Mesodermal cell (in vitro differentiated cells): ENCODE data around the gene PTPRG.

Experiments used
- H3K27ac ChIP-seq: 2 replicates; pipeline ENCODE4 v1.7.0; 2013; ENCODE audit warnings: mild to moderate bottlenecking, low read depth, low read length, moderate library complexity; ENCODE audit not compliant: severe bottlenecking
- H3K36me3 ChIP-seq: 2 replicates; pipeline ENCODE4 v1.7.1; 2013; ENCODE audit warnings: mild to moderate bottlenecking, low read length, moderate library complexity; ENCODE audit not compliant: control insufficient read depth, insufficient read depth
- H3K4me1 ChIP-seq: one replicate; pipeline ENCODE4 v1.7.1; 2013; ENCODE audit warnings: mild to moderate bottlenecking, low read length; ENCODE audit not compliant: insufficient read depth, control insufficient read depth, poor library complexity, severe bottlenecking
- H3K4me3 ChIP-seq: 2 replicates; pipeline ENCODE4 v1.7.0; 2013; ENCODE audit warnings: low read length, control low read depth, mild to moderate bottlenecking; ENCODE audit not compliant: insufficient read depth, poor library complexity, severe bottlenecking; ENCODE audit errors: extremely low read depth
- H3K9me3 ChIP-seq: 2 replicates; pipeline ENCODE4 v1.7.1; 2013; ENCODE audit warnings: mild to moderate bottlenecking, low read length, moderate library complexity; ENCODE audit not compliant: control insufficient read depth
- WGBS, 2 experiments: methylation state at CpG; one replicate each; pipeline ENCODE4 v1.1.5; 2013; ENCODE audit warnings: missing lambda C conversion rate in 2 of 2; ENCODE audit not compliant: insufficient coverage in 2 of 2; 5-methylcytosine and 5-hydroxymethylcytosine counted together

The PTPRG gene

GRCh38 chr3:62277450-62277849 lies 716.1 kb downstream of the PTPRG start:
- WGBS, 2 experiments = 94 to 100% methylated on average over 3 of the region's 3 CpGs
- no peaks in the 10 kb centered on the region for H3K4me1 ChIP-seq
- H3K9me3 ChIP-seq = no peaks in the 10 kb centered on the region
- no peak overlapping the region for H3K4me3 ChIP-seq
- peaks cover 42% of the 10 kb centered on the region for H3K36me3 ChIP-seq
- no peak overlapping the region for H3K27ac ChIP-seq

- Histone ChIP-seq H3K4me1 (no peaks in the 10 kb centered on the region), H3K9me3 (no peaks in the 10 kb centered on the region), H3K27ac (no peak overlapping the region), H3K36me3 (peaks cover 39% of the 10 kb centered on the region), H3K4me3 (no peak overlapping the region)
These were observed 716.6 kb downstream of the PTPRG start for GRCh38 chr3:62277986-62278385.

- H3K4me3 ChIP-seq = no peak overlapping the region
- H3K36me3 ChIP-seq = peaks cover 31% of the 10 kb centered on the region
- no peak overlapping the region for H3K27ac ChIP-seq
- WGBS, 2 experiments = no CpG with 5 or more reads among the region's 1 CpG
- no peaks in the 10 kb centered on the region for H3K9me3 ChIP-seq
- no peaks in the 10 kb centered on the region for H3K4me1 ChIP-seq
These were observed 720.4 kb downstream of the PTPRG start for GRCh38 chr3:62281726-62282125.

GRCh38 chr3:62284442-62284841 lies 723.1 kb downstream of the PTPRG start:
- Histone ChIP-seq H3K36me3 (peaks cover 15% of the 10 kb centered on the region), H3K4me3 (no peak overlapping the region), H3K4me1 (no peaks in the 10 kb centered on the region), H3K9me3 (no peaks in the 10 kb centered on the region), H3K27ac (no peak overlapping the region)
- WGBS, 2 experiments = 90 to 94% methylated on average over 2 of the region's 2 CpGs

- Histone ChIP-seq H3K27ac (no peak overlapping the region), H3K9me3 (no peaks in the 10 kb centered on the region), H3K36me3 (peaks cover 2% of the 10 kb centered on the region), H3K4me3 (no peak overlapping the region), H3K4me1 (no peaks in the 10 kb centered on the region)
- WGBS, 2 experiments = no CpG with 5 or more reads among the region's 4 CpGs
These were observed 726.1 kb downstream of the PTPRG start for GRCh38 chr3:62287392-62287927.

- Histone ChIP-seq H3K36me3 (peaks cover 4% of the 10 kb centered on the region), H3K4me3 (no peak overlapping the region), H3K4me1 (no peaks in the 10 kb centered on the region), H3K27ac (no peak overlapping the region), H3K9me3 (no peaks in the 10 kb centered on the region)
- WGBS, 2 experiments = 100% methylated on average over 1 of the region's 2 CpGs; no CpG with 5 or more reads in 1 of the 2 experiments
These were observed 728.6 kb downstream of the PTPRG start for GRCh38 chr3:62289922-62290321.

GRCh38 chr3:62293051-62293780 lies 731.8 kb downstream of the PTPRG start:
- WGBS, 2 experiments = 80% methylated on average over 1 of the region's 2 CpGs; no CpG with 5 or more reads in 1 of the 2 experiments
- peaks cover 4% of the 10 kb centered on the region for H3K36me3 ChIP-seq
- H3K9me3 ChIP-seq = no peaks in the 10 kb centered on the region
- no peak overlapping the region for H3K4me3 ChIP-seq
- no peaks in the 10 kb centered on the region for H3K4me1 ChIP-seq
- no peak overlapping the region for H3K27ac ChIP-seq

- WGBS, 2 experiments = 100% methylated on average over 1 of the region's 2 CpGs
These were observed 734.2 kb downstream of the PTPRG start for GRCh38 chr3:62295571-62295970.

GRCh38 chr3:62300617-62301016 lies 739.2 kb downstream of the PTPRG start:
- Histone ChIP-seq H3K4me3 (no peak overlapping the region), H3K9me3 (no peaks in the 10 kb centered on the region), H3K36me3 (no peaks in the 10 kb centered on the region), H3K4me1 (no peaks in the 10 kb centered on the region), H3K27ac (no peak overlapping the region)
- WGBS, 2 experiments = 82 to 92% methylated on average over 2 to 3 of the region's 3 CpGs

More at GRCh38 chr3:62295571-62295970, 734.2 kb downstream of the PTPRG start:
- Histone ChIP-seq H3K36me3 (peaks cover 4% of the 10 kb centered on the region), H3K9me3 (no peaks in the 10 kb centered on the region), H3K4me1 (no peaks in the 10 kb centered on the region), H3K27ac (no peak overlapping the region), H3K4me3 (no peak overlapping the region)

- H3K4me1 ChIP-seq = no peaks in the 10 kb centered on the region
- H3K9me3 ChIP-seq = no peaks in the 10 kb centered on the region
- no peak overlapping the region for H3K27ac ChIP-seq
- no peak overlapping the region for H3K4me3 ChIP-seq
- no peaks in the 10 kb centered on the region for H3K36me3 ChIP-seq
- no CpG with 5 or more reads among the region's 1 CpG for WGBS, 2 experiments
These were observed 750.8 kb downstream of the PTPRG start for GRCh38 chr3:62312201-62312600.

GRCh38 chr3:62316525-62316924 lies 755.2 kb downstream of the PTPRG start:
- H3K4me3 ChIP-seq = no peak overlapping the region
- H3K27ac ChIP-seq = no peak overlapping the region
- H3K9me3 ChIP-seq = peaks cover 8% of the 10 kb centered on the region
- H3K36me3 ChIP-seq = no peaks in the 10 kb centered on the region
- no CpG with 5 or more reads among the region's 1 CpG for WGBS, 2 experiments
- H3K4me1 ChIP-seq = no peaks in the 10 kb centered on the region
